LNCaP clone FGC (cell line): ENCODE measurements around the gene CEBPE.

Source experiments
- DNase-seq: peaks from one replicate; pipeline ENCODE4 v3.0.0-alpha.2; 2011; ENCODE audit warnings: low read depth
- H3K4me3 ChIP-seq: 2 replicates; pipeline ENCODE4 v1.5.1; 2011; ENCODE audit warnings: mild to moderate bottlenecking, low read depth, low read length, control low read depth
- TF ChIP-seq, protein P1 (sequence below): IDR thresholded peaks from 2 replicates; pipeline ENCODE4 v1.5.1; 2012; ENCODE audit warnings: mild to moderate bottlenecking; ENCODE audit not compliant: control insufficient read depth, insufficient read depth; ENCODE audit errors: extremely low read depth

The CEBPE gene

DNA sequence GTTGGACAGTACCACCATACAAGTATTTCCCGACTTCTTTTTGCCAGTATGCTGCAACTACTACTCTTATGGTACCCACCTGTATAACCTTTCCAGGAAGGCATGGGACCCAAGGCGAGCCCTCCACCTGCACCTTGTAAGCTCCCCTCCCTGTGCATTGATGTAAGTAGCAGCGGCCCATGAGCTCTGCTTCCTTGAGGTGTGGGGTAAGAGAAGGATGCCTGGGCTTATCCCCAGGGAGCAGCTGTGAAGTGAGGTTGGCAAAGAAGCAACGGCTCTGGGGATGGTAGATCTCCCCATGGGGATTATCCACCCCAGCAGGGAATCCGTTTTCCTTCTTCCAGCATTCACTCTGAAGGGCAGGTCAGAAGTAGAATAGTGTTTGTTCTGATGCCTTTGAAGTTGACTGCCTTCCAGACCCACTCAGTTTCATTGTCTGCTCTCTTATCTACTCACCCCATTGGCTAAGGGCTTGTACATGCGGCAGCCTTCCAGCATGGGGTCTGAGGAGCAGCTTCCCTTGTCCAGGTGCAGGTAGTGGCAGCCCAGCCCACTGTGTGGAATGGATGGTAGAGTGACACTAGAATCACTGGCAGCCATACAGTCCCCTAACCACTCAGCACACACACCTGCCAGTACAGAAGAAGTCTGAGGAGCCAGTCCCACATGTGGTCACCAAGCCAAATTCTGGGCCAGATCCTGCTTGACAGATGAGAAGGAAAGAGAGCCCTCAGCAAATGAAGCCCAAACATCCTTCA is 17.7 kb downstream of the CEBPE start:
- no peak overlapping the region for H3K4me3 ChIP-seq
- TF ChIP-seq, protein P1, sequence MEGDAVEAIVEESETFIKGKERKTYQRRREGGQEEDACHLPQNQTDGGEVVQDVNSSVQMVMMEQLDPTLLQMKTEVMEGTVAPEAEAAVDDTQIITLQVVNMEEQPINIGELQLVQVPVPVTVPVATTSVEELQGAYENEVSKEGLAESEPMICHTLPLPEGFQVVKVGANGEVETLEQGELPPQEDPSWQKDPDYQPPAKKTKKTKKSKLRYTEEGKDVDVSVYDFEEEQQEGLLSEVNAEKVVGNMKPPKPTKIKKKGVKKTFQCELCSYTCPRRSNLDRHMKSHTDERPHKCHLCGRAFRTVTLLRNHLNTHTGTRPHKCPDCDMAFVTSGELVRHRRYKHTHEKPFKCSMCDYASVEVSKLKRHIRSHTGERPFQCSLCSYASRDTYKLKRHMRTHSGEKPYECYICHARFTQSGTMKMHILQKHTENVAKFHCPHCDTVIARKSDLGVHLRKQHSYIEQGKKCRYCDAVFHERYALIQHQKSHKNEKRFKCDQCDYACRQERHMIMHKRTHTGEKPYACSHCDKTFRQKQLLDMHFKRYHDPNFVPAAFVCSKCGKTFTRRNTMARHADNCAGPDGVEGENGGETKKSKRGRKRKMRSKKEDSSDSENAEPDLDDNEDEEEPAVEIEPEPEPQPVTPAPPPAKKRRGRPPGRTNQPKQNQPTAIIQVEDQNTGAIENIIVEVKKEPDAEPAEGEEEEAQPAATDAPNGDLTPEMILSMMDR: no peak
- no peak for DNase-seq

- no peak overlapping the region for H3K4me3 ChIP-seq
- TF ChIP-seq, protein P1: no peak
These were observed 19.7 kb downstream of the CEBPE start for GRCh38 chr14:23099212-23099861.

GRCh38 chr14:23097786-23098185 is 21.3 kb downstream of the CEBPE start:
- no peak for DNase-seq
- H3K4me3 ChIP-seq: no peak overlapping the region
- TF ChIP-seq, protein P1: no peak

More at GRCh38 chr14:23099212-23099861, 19.7 kb downstream of the CEBPE start:
- DNase-seq: no peak

- H3K4me3 ChIP-seq: peak within 1 kb of the TSS; percentile 86
- peak; percentile 99 for DNase-seq
- TF ChIP-seq, protein P1: no peak
These were observed 23.6 kb downstream of the CEBPE start, which contains the start of gene C14orf119 for GRCh38 chr14:23095196-23096108. C14orf119 (plus strand) TSS chr14:23095505; CDS start chr14:23097659, 2,154 bp downstream.

DNA sequence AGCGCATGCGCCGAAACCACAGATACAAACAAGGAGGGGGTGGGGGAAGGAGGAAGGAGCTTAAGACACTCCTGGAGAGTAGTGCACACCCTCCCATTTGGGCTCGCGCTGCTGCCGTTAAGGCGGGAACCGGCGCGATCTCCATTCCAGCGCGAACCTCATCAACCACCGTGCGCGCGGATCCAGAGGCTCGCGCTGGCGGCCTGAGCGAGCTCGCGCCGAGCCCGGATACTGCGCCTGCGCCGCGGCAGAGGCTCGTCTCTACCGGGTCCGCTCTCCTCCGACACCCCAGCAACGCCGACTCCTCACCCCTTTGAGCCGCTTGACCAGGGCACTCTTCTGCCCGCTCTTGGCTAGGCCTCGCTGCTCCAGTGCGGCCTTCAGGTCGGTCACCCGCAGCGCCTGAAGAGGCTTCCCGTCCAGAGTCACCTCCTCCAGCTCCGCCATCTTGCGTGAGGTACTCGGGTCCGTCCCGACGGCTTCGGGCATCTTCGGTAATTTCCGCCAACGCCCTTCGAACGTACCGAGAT is 24.3 kb downstream of the CEBPE start, which contains the start of gene ACIN1:
ACIN1 (minus strand) TSS at position 471 of the 530 bp plus-strand sequence; CDS start at position 447, 24 bp downstream.
- TF ChIP-seq, protein P1: no peak
- peak; percentile 49 for DNase-seq

DNA sequence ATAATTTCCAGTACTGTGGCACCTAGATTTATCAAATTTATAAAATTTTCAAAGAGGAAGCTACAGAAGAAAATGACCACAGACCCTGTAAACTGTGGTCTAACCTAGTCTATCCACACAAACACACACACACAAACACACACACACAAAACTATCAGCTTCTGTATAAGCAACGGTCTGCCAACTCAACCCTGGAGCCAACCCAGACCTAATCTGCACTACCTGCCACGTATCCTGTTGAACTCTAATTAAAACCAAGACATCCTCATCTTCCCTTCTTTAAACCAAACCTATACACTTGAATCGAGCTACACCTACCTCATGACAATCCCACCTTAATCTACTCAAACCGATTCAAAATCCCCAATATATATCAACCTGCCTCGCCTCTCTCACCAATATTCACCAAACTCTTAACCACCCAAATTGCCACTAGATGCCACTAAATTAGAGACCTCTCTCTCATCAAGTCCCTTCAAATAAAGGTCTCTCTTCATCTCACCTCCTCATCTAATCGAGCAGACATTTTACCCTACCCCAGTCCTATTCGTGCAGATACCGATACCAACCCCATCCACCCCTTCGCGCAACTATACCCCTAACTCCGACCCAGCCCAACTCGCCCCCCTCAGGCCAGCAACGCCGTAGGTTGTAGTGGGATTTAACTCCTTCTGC is 24.9 kb downstream of the CEBPE start:
- no peak for DNase-seq
- TF ChIP-seq, protein P1: peak; percentile 19
- peak overlapping the region; percentile 86 for H3K4me3 ChIP-seq

More for the DNA sequence above, 24.3 kb downstream of the CEBPE start, which contains the start of gene ACIN1:
- H3K4me3 ChIP-seq: peak within 1 kb of the TSS; percentile 86
